H1 (cell line): ENCODE data around the gene SLC47A2. TPM values are rescaled to one million over a fixed set of nuclear protein-coding genes. Genes with fewer than 3 reads are reported as not detected.

Experiments used
- CTCF ChIA-PET: fragments of 300-600 bp; sonication (Branson Sonifier 250); formaldehyde crosslinking; loops from one replicate; lab custom pipeline; 2021; ENCODE audit not compliant: partially characterized antibody; lab: Charles Lee
- POLR2A ChIA-PET: fragments of 300-600 bp; sonication (Branson Sonifier 250); formaldehyde crosslinking; loops from one replicate; lab custom pipeline; 2021; ENCODE audit warnings: inconsistent platforms; ENCODE audit not compliant: partially characterized antibody; lab: Charles Lee
- DNase-seq, 2 experiments: peaks; one replicate each; pipeline versions ENCODE4 v3.0.0 to v3.0.0-alpha.2; 2010 to 2022; ENCODE audit warnings: low spot score in 2 of 2, low read depth in 1 of 2, mixed read lengths in 1 of 2
- FAIRE-seq: peaks from 2 replicates; lab custom pipeline; 2011; peaks lifted over from hg19 to GRCh38; lab: Jason Lieb, UNC
- H2AFZ ChIP-seq: 2 replicates; pipeline ENCODE4 v1.8.1; 2012; ENCODE audit warnings: low read length, inconsistent platforms
- H2AK5ac ChIP-seq: 2 replicates; pipeline ENCODE4 v1.6.1; 2013; ENCODE audit warnings: low read depth, low read length
- H2BK120ac ChIP-seq: replicated peaks from 2 replicates; pipeline ENCODE3; 2013; ENCODE audit warnings: low read depth, low read length, inconsistent platforms
- H2BK12ac ChIP-seq: 2 replicates; pipeline ENCODE4 v1.6.1; 2013; ENCODE audit warnings: low read depth, low read length
- H2BK15ac ChIP-seq: 2 replicates; pipeline ENCODE4 v1.6.1; 2013; ENCODE audit warnings: low read length
- H2BK20ac ChIP-seq: 2 replicates; pipeline ENCODE4 v1.6.1; 2013; ENCODE audit warnings: low read length
- H2BK5ac ChIP-seq: 2 replicates; pipeline ENCODE4 v1.6.1; 2013; ENCODE audit warnings: low read depth, low read length
- H3K14ac ChIP-seq: 2 replicates; pipeline ENCODE4 v1.6.1; 2013; ENCODE audit warnings: inconsistent platforms; ENCODE audit not compliant: insufficient read length
- H3K18ac ChIP-seq: 2 replicates; pipeline ENCODE4 v1.6.1; 2013; ENCODE audit warnings: low read length; ENCODE audit errors: extremely low read depth
- H3K23ac ChIP-seq: 2 replicates; pipeline ENCODE4 v1.6.1; 2013; ENCODE audit warnings: inconsistent platforms; ENCODE audit not compliant: insufficient read length
- H3K23me2 ChIP-seq: 2 replicates; pipeline ENCODE4 v1.6.1; 2013; ENCODE audit warnings: low read depth, low read length
- H3K27ac ChIP-seq: 2 replicates; pipeline ENCODE4 v1.6.1; 2011; ENCODE audit warnings: low read depth, low read length, inconsistent platforms
- H3K27me3 ChIP-seq, 4 experiments: replicated peaks in 1 of 4; 1 replicate in 1 of 4; 2 replicates in 3 of 4; pipeline versions ENCODE4 v1.6.1 to v1.8.1; 2011 to 2013; ENCODE audit warnings: low read length in 3 of 4, mild to moderate bottlenecking in 3 of 4, inconsistent platforms in 2 of 4, mixed read lengths in 2 of 4, moderate library complexity in 1 of 4; ENCODE audit not compliant: control insufficient read depth in 3 of 4, insufficient read depth in 3 of 4; ENCODE audit errors: extremely low read depth in 1 of 4
- H3K36me3 ChIP-seq, 4 experiments: 2 replicates each; pipeline versions ENCODE4 v1.6.1 to v1.8.1; 2011 to 2013; ENCODE audit warnings: mild to moderate bottlenecking in 4 of 4, low read length in 3 of 4, moderate library complexity in 2 of 4, control low read depth in 1 of 4, inconsistent platforms in 1 of 4; ENCODE audit not compliant: insufficient read depth in 4 of 4, control insufficient read depth in 2 of 4
- H3K4ac ChIP-seq: replicated peaks from 2 replicates; pipeline ENCODE3; 2013; ENCODE audit warnings: low read length, low read depth, mixed read lengths, inconsistent platforms; ENCODE audit not compliant: insufficient read length
- H3K4me1 ChIP-seq, 4 experiments: replicated peaks in 1 of 4; 1 replicate in 1 of 4; 2 replicates in 3 of 4; pipeline versions ENCODE4 v1.6.1 to v1.8.1; 2011 to 2013; ENCODE audit warnings: low read length in 3 of 4, inconsistent platforms in 2 of 4, mixed read lengths in 1 of 4; ENCODE audit not compliant: insufficient read depth in 4 of 4, control insufficient read depth in 3 of 4
- H3K4me2 ChIP-seq, 2 experiments: 2 replicates each; pipeline versions ENCODE4 v1.6.1 to v1.8.1; 2011 to 2013; ENCODE audit warnings: low read depth in 2 of 2, low read length in 2 of 2, control low read depth in 1 of 2, inconsistent platforms in 1 of 2, mild to moderate bottlenecking in 1 of 2; ENCODE audit not compliant: insufficient read depth in 1 of 2
- H3K4me3 ChIP-seq, 4 experiments: fragments of 200-600, 300-600 bp in 1 of 4; sonication (generic), shearing (Covaris generic), sonication (Bioruptor Twin) in 1 of 4; 2 replicates each; pipeline versions ENCODE4 v1.5.1 to v1.8.1; 2011 to 2016; ENCODE audit warnings: low read length in 4 of 4, low read depth in 3 of 4, control low read depth in 2 of 4, inconsistent platforms in 2 of 4, mild to moderate bottlenecking in 2 of 4, mixed read lengths in 1 of 4, moderate library complexity in 1 of 4; ENCODE audit not compliant: insufficient read depth in 2 of 4; ENCODE audit errors: extremely low read depth in 1 of 4
- H3K56ac ChIP-seq: replicated peaks from 2 replicates; pipeline ENCODE3; 2013; ENCODE audit warnings: low read depth, mild to moderate bottlenecking, mixed read lengths, low read length, inconsistent platforms; ENCODE audit not compliant: insufficient read length
- H3K79me1 ChIP-seq: 2 replicates; pipeline ENCODE4 v1.6.1; 2013; ENCODE audit warnings: low read depth, low read length, control low read depth
- H3K79me2 ChIP-seq, 2 experiments: 2 replicates each; pipeline versions ENCODE4 v1.6.1 to v1.8.1; 2012 to 2013; ENCODE audit warnings: low read length in 2 of 2, mild to moderate bottlenecking in 2 of 2, inconsistent platforms in 1 of 2; ENCODE audit not compliant: insufficient read depth in 2 of 2, control insufficient read depth in 1 of 2
- H3K9ac ChIP-seq, 4 experiments: replicated peaks in 1 of 4; 1 replicate in 1 of 4; 2 replicates in 3 of 4; pipeline versions ENCODE4 v1.6.1 to v1.8.1; 2011 to 2013; ENCODE audit warnings: low read depth in 3 of 4, low read length in 3 of 4, control low read depth in 2 of 4, mild to moderate bottlenecking in 2 of 4, moderate library complexity in 2 of 4, inconsistent platforms in 1 of 4; ENCODE audit errors: extremely low read depth in 1 of 4
- H3K9me3 ChIP-seq, 2 experiments: 2 replicates each; pipeline versions ENCODE4 v1.6.1 to v1.8.1; 2012 to 2013; ENCODE audit warnings: mild to moderate bottlenecking in 2 of 2, moderate library complexity in 2 of 2, control low read depth in 1 of 2, inconsistent platforms in 1 of 2, low read depth in 1 of 2, low read length in 1 of 2, mixed read lengths in 1 of 2; ENCODE audit not compliant: insufficient read depth in 2 of 2
- H4K20me1 ChIP-seq, 2 experiments: replicated peaks in 1 of 2; 2 replicates each; pipeline versions ENCODE3 to v1.8.1; 2011 to 2013; ENCODE audit warnings: inconsistent platforms in 2 of 2, low read length in 2 of 2, mild to moderate bottlenecking in 1 of 2; ENCODE audit not compliant: insufficient read depth in 2 of 2, control insufficient read depth in 1 of 2
- H4K5ac ChIP-seq: 2 replicates; pipeline ENCODE4 v1.6.1; 2013; ENCODE audit warnings: low read length, low read depth, mixed read lengths, inconsistent platforms; ENCODE audit not compliant: insufficient read length
- H4K8ac ChIP-seq: 2 replicates; pipeline ENCODE4 v1.8.0; 2013; ENCODE audit warnings: mild to moderate bottlenecking, moderate library complexity, low read length, inconsistent platforms; ENCODE audit not compliant: insufficient read depth; ENCODE audit errors: extremely low read depth
- H4K91ac ChIP-seq: replicated peaks from 2 replicates; pipeline ENCODE3; 2013; ENCODE audit warnings: low read length, mixed read lengths, inconsistent platforms; ENCODE audit not compliant: insufficient read length
- KDM5A ChIP-seq: fragments of 200-600 bp; IDR thresholded peaks from 2 replicates; pipeline ENCODE4 v1.7.1; 2012; ENCODE audit warnings: mild to moderate bottlenecking, low read length, inconsistent platforms, mixed read lengths
- WGBS, 2 experiments: shearing (Covaris generic) in 1 of 2; methylation state at CpG; one replicate each; pipeline versions ENCODE4 v1.1.6 to v1.1.7; 2013 to 2015; ENCODE audit warnings: low lambda C conversion rate in 2 of 2, mixed read lengths in 2 of 2, inconsistent platforms in 1 of 2, low coverage in 1 of 2, missing lambda C conversion rate in 1 of 2; ENCODE audit not compliant: insufficient replicate concordance in 2 of 2, insufficient coverage in 1 of 2, insufficient read length in 1 of 2; ENCODE audit errors: extremely low coverage in 1 of 2, missing lambda C conversion rate in 1 of 2; 5-methylcytosine and 5-hydroxymethylcytosine counted together
- polyA plus RNA-seq, 7 experiments: library from polyadenylated mRNA; depleted of rRNA in 3 of 7; stranded (reverse) in 5 of 7; unstranded in 2 of 7; fragments of >200 nt in 5 of 7; fragments of 200-250 nt in 2 of 7; gene quantifications; 1 replicate in 5 of 7; 2 replicates in 1 of 7; 4 replicates in 1 of 7; pipeline versions ENCODE4 v1.2.1 to v1.2.3, GENCODE V29; 2011 to 2013; ENCODE audit warnings: missing spikeins in 2 of 7, mixed read lengths in 2 of 7
- total RNA-seq: library from RNA; stranded (reverse); fragmentation: NEBNext Ultra II Directional; extraction: Animal tissue kit (Norgen Biotek cat#: 25700); gene quantifications from 2 replicates; pipeline ENCODE4 v1.2.1, GENCODE V29; 2021
- TF ChIP-seq, protein P1 (sequence below): IDR thresholded peaks from 2 replicates; pipeline ENCODE4 v1.6.1; 2012; ENCODE audit warnings: inconsistent platforms

SLC47A2 gene
- total and polyA plus RNA-seq, 2 of the 8 experiments (the other 6 are each of a cell fraction or from before 2014, with no cell fraction given) = not detected

DNA sequence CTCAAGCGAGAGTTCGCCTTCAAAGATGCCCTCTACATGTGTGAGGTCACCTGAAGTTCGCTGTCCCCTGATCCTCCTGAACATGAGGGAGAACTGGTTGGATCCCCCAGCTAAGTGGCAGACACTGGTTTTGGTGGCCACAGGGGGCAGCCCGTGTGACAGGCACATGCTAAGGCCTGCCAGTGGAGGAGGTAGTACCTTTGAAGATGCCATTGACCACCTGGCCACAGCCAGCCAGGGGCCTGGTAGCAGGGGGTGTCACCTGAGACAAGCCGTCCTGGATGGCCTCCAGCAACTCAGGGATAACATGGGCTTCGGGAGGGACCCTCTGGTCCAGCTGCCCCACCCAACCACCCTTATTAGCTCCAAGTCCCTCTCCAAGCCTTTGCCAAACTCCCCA lies 39.0 kb upstream of the SLC47A2 start:
- TF ChIP-seq, protein P1, sequence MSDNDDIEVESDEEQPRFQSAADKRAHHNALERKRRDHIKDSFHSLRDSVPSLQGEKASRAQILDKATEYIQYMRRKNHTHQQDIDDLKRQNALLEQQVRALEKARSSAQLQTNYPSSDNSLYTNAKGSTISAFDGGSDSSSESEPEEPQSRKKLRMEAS = 0 out of 2 replicates have a peak, but pooled peaks have one; percentile 15
- no peak for TF ChIP-seq KDM5A
- TF ChIP-seq, all 59 proteins: peak for 1
- ChIA-PET CTCF (interaction anchor here (0.7 to 4.1 kb wide), 8 partner anchors 8 to 392 kb away, joined by 3 to 36 read pairs (median 6); partner anchors contain the start of gene B9D1), POLR2A (no interaction called here)
- Histone ChIP-seq H2BK5ac (no peak overlapping the region), H3K36me3 (no peaks in the 10 kb centered on the region), H2BK15ac (no peak overlapping the region), H3K56ac (no peak overlapping the region), H3K23ac (no peak overlapping the region), H4K8ac (no peak overlapping the region; the same call in 1 of the 2 replicates), H3K18ac (no peak overlapping the region), H3K4ac (no peak overlapping the region), H3K4me1 (no peaks in the 10 kb centered on the region; a peak in 1 of 7 replicates), H4K20me1 (no peaks in the 10 kb centered on the region), H4K91ac (no peak overlapping the region), H3K4me3 (no peak overlapping the region), H3K9me3 (no peaks in the 10 kb centered on the region; a peak in 1 of 4 replicates), H3K27ac (no peak overlapping the region), H3K27me3 (no peaks in the 10 kb centered on the region), H3K79me1 (no peaks in the 10 kb centered on the region), H2AFZ (no peak overlapping the region), H3K9ac (no peak overlapping the region), H2BK12ac (no peak overlapping the region), H2AK5ac (no peak overlapping the region), H3K79me2 (no peaks in the 10 kb centered on the region), H2BK20ac (no peak overlapping the region), H2BK120ac (no peak overlapping the region), H3K23me2 (no peaks in the 10 kb centered on the region), H4K5ac (no peak overlapping the region), H3K14ac (no peak overlapping the region), H3K4me2 (no peak overlapping the region)
- 82% methylated on average over 6 of the region's 6 CpGs; no CpG with 5 or more reads in 1 of the 2 experiments for WGBS, 2 experiments
- FAIRE-seq = no peak
- DNase-seq = no peak
